ENCODE data around the gene CASKIN2. TPM values are rescaled to one million over a fixed set of nuclear protein-coding genes. Genes with fewer than 3 reads are reported as not detected.

Gene CASKIN2
- total and polyA plus RNA-seq, 4 donors: 2.3 to 12.1 (median 8.6) TPM

GRCh38 chr17:75521951-75522727 lies 6.8 kb upstream of the CASKIN2 start:
- H3K9me3 ChIP-seq (ENCODE audit: control insufficient read depth in 4 of 4, low read length in 3 of 4): no peaks in the 10 kb centered on the region
- WGBS: 95% methylated on average over 33 of the region's 33 CpGs
- H3K27me3 ChIP-seq (ENCODE audit: control insufficient read depth in 4 of 4, insufficient read depth in 4 of 4, low read length in 3 of 4): no peaks in the 10 kb centered on the region
- H3K4me1 ChIP-seq (ENCODE audit: control insufficient read depth in 4 of 4, insufficient read depth in 4 of 4, low read length in 3 of 4): peaks cover 10 to 31% (median 19%) of the 10 kb centered on the region in 4 donors
- no peak for TF ChIP-seq HNF4A (conservative IDR thresholded peaks at IDR 0.05)
- TF ChIP-seq SP1 (IDR thresholded peaks at IDR 0.05): no peak
- no peak for TF ChIP-seq JUND (IDR thresholded peaks at IDR 0.05)
- TF ChIP-seq MAX (IDR thresholded peaks at IDR 0.05): no peak
- no peak for TF ChIP-seq RAD21 (IDR thresholded peaks at IDR 0.05)
- TF ChIP-seq EGR1 (IDR thresholded peaks at IDR 0.05; ENCODE audit: low read depth in 2 of 2): no peak
- TF ChIP-seq, protein P1, sequence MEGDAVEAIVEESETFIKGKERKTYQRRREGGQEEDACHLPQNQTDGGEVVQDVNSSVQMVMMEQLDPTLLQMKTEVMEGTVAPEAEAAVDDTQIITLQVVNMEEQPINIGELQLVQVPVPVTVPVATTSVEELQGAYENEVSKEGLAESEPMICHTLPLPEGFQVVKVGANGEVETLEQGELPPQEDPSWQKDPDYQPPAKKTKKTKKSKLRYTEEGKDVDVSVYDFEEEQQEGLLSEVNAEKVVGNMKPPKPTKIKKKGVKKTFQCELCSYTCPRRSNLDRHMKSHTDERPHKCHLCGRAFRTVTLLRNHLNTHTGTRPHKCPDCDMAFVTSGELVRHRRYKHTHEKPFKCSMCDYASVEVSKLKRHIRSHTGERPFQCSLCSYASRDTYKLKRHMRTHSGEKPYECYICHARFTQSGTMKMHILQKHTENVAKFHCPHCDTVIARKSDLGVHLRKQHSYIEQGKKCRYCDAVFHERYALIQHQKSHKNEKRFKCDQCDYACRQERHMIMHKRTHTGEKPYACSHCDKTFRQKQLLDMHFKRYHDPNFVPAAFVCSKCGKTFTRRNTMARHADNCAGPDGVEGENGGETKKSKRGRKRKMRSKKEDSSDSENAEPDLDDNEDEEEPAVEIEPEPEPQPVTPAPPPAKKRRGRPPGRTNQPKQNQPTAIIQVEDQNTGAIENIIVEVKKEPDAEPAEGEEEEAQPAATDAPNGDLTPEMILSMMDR (IDR thresholded peaks at IDR 0.05; ENCODE audit: low read depth, low read length, missing input control): no peak
- TF ChIP-seq YY1 (IDR thresholded peaks at IDR 0.05): no peak
- TF ChIP-seq ATF3 (IDR thresholded peaks at IDR 0.05): no peak
- no peak for TF ChIP-seq FOXA1 (IDR thresholded peaks at IDR 0.05)
- TF ChIP-seq, protein P2, sequence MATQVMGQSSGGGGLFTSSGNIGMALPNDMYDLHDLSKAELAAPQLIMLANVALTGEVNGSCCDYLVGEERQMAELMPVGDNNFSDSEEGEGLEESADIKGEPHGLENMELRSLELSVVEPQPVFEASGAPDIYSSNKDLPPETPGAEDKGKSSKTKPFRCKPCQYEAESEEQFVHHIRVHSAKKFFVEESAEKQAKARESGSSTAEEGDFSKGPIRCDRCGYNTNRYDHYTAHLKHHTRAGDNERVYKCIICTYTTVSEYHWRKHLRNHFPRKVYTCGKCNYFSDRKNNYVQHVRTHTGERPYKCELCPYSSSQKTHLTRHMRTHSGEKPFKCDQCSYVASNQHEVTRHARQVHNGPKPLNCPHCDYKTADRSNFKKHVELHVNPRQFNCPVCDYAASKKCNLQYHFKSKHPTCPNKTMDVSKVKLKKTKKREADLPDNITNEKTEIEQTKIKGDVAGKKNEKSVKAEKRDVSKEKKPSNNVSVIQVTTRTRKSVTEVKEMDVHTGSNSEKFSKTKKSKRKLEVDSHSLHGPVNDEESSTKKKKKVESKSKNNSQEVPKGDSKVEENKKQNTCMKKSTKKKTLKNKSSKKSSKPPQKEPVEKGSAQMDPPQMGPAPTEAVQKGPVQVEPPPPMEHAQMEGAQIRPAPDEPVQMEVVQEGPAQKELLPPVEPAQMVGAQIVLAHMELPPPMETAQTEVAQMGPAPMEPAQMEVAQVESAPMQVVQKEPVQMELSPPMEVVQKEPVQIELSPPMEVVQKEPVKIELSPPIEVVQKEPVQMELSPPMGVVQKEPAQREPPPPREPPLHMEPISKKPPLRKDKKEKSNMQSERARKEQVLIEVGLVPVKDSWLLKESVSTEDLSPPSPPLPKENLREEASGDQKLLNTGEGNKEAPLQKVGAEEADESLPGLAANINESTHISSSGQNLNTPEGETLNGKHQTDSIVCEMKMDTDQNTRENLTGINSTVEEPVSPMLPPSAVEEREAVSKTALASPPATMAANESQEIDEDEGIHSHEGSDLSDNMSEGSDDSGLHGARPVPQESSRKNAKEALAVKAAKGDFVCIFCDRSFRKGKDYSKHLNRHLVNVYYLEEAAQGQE (IDR thresholded peaks at IDR 0.05): no peak
- no peak for TF ChIP-seq GABPA (IDR thresholded peaks at IDR 0.05 in 1 of 2, conservative IDR thresholded peaks at IDR 0.05 in 1 of 2)
- no peak for TF ChIP-seq HNF4G (IDR thresholded peaks at IDR 0.05)
- no peak for TF ChIP-seq ZBTB33 (IDR thresholded peaks at IDR 0.05)
- H3K27ac ChIP-seq (ENCODE audit: low read depth in 1 of 2, low read length in 2 of 2): no peak overlapping the region
- no peak for DNase-seq (ENCODE audit: low spot score)
- H3K4me3 ChIP-seq (ENCODE audit: low read depth in 1 of 3, low read length in 3 of 3): no peak overlapping the region
- no peak overlapping the region for H3K9ac ChIP-seq (ENCODE audit: low read depth in 1 of 2, low read length in 2 of 2)
- H3K36me3 ChIP-seq (ENCODE audit: control insufficient read depth in 4 of 4, insufficient read depth in 3 of 4, low read depth in 1 of 4, low read length in 3 of 4): peaks cover 0 to 3% (median 0%) of the 10 kb centered on the region in 4 donors

All from liver (tissue), 9 donors.